Ovary (tissue), 9 donors: ENCODE data around the gene CRB2. TPM values are rescaled to one million over a fixed set of nuclear protein-coding genes. Genes with fewer than 3 reads are reported as not detected.

Experiments
- DNase-seq, 5 donors: peaks; one replicate each; pipeline ENCODE4 v3.0.0-alpha.2; 2019 to 2020
- H3K27ac ChIP-seq, 2 donors: fragments of 200-600 bp; one replicate each; pipeline versions ENCODE4 v1.5.1 to v1.8.0; 2019 to 2022
- H3K27me3 ChIP-seq: fragments of 200-600 bp; one replicate; pipeline ENCODE4 v1.8.0; 2022
- H3K36me3 ChIP-seq: fragments of 200-600 bp; sonication (generic); one replicate; pipeline ENCODE4 v1.5.1; 2019
- H3K4me1 ChIP-seq: one replicate; pipeline ENCODE4 v1.8.1; 2013; ENCODE audit warnings: mild to moderate bottlenecking, moderate library complexity; ENCODE audit not compliant: insufficient read depth
- H3K4me3 ChIP-seq: fragments of 200-600 bp; sonication (generic); one replicate; pipeline ENCODE4 v1.5.1; 2017
- H3K9me3 ChIP-seq, 2 donors: fragments of 200-600 bp in 1 of 2; sonication (generic) in 1 of 2; one replicate each; pipeline versions ENCODE4 v1.5.1 to v1.8.1; 2013 to 2019; ENCODE audit warnings: mild to moderate bottlenecking in 1 of 2, moderate library complexity in 1 of 2
- CTCF ChIP-seq, 3 donors: fragments of 450-650 bp in 2 of 3; fragments of 200-600 bp in 1 of 3; IDR thresholded peaks; one replicate each; pipeline versions ENCODE4 v1.5.1 to v1.8.0; 2016 to 2022; ENCODE audit warnings: antibody characterized with exemption in 3 of 3, mild to moderate bottlenecking in 1 of 3
- EP300 ChIP-seq: sonication (generic); formaldehyde crosslinking; IDR thresholded peaks from one replicate; pipeline ENCODE4 v1.6.1; 2017; ENCODE audit warnings: antibody characterized with exemption
- POLR2A ChIP-seq: fragments of 450-650 bp; IDR thresholded peaks from one replicate; pipeline ENCODE4 v1.6.1; 2017; ENCODE audit warnings: antibody characterized with exemption, mild to moderate bottlenecking, moderate library complexity
- WGBS, 3 donors: extraction: QIAGEN DNeasy Blood & Tissue Kit in 1 of 3; methylation state at CpG; one replicate each; pipeline versions ENCODE4 v1.1.5 to v1.1.7; 2013 to 2017; 5-methylcytosine and 5-hydroxymethylcytosine counted together
- intact Hi-C, 4 donors: fragments of 100-400 bp; cut with DNase I; formaldehyde crosslinking; loops; one replicate each; pipeline versions ENCODE4 v1.11.0 to v1.15.1; 2022 to 2023
- polyA plus RNA-seq, 2 donors: library from polyadenylated mRNA; stranded (reverse); fragments of 200-250 nt in 1 of 2; fragments of 350-450 nt in 1 of 2; fragmentation: Illumina TruSeq in 1 of 2; extraction: RNeasy Lipid Tissue Mini Kit (QIAGEN cat#74804) in 1 of 2; gene quantifications; one replicate each; pipeline ENCODE4 v1.2.3, GENCODE V29; 2013 to 2014
- total RNA-seq, 7 donors: library from RNA; depleted of rRNA in 2 of 7; stranded (reverse); fragments of >200 nt in 2 of 7; fragmentation: NEBNext Ultra II Directional in 3 of 7; extraction: Animal tissue kit (Norgen Biotek cat#: 25700) in 3 of 7; gene quantifications; one replicate each; pipeline versions ENCODE4 v1.1.0 to v1.2.4, GENCODE V29; 2016 to 2023
- donor health status: DM: no; HTN: no; CAD: no; lungs with moderate emphysema.
- donor health status: DM: no; HTN: no; CAD: no.
- donor health status: Bipolar disorder and iron deficiency.
- donor health status: DM: yes; HTN: yes; CAD: no.
- donor health status: DM: no; HTN: no; CAD: no.
- donor health status: DM: yes; HTN: yes; CAD: no.

Gene CRB2
- total and polyA plus RNA-seq, 9 donors, result 0.13 to 20.4 (median 0.48) TPM

GRCh38 chr9:123383512-123384170, 27.6 kb downstream of the CRB2 start:
- H3K27me3 ChIP-seq, result no peaks in the 10 kb centered on the region
- no peak overlapping the region for H3K27ac ChIP-seq
- no peak for TF ChIP-seq CTCF (IDR thresholded peaks at IDR 0.05)
- TF ChIP-seq POLR2A, result no peak
- no peak for TF ChIP-seq EP300
- no peaks in the 10 kb centered on the region for H3K9me3 ChIP-seq
- intact Hi-C loops, result no loop called here
- no peaks in the 10 kb centered on the region for H3K36me3 ChIP-seq
- 85 to 89% (median 88%) methylated on average over 25 to 27 of the region's 27 CpGs for WGBS, 3 donors
- H3K4me3 ChIP-seq, result no peak overlapping the region
- no peak for DNase-seq
- no peaks in the 10 kb centered on the region for H3K4me1 ChIP-seq

GRCh38 chr9:123387686-123388085, 31.7 kb downstream of the CRB2 start:
- Histone ChIP-seq H3K4me1 (no peaks in the 10 kb centered on the region), H3K27ac (no peak overlapping the region), H3K9me3 (no peaks in the 10 kb centered on the region), H3K36me3 (no peaks in the 10 kb centered on the region), H3K4me3 (no peak overlapping the region), H3K27me3 (no peaks in the 10 kb centered on the region)
- TF ChIP-seq CTCF (IDR thresholded peaks at IDR 0.05), result no peak
- no peak for TF ChIP-seq POLR2A
- TF ChIP-seq EP300, result no peak
- intact Hi-C loops, result no loop called here
- no peak for DNase-seq
- 82 to 85% (median 84%) methylated on average over 14 of the region's 14 CpGs for WGBS, 3 donors

GRCh38 chr9:123389070-123389469, 33.1 kb downstream of the CRB2 start:
- TF ChIP-seq EP300 (no peak), POLR2A (no peak), CTCF (IDR thresholded peaks at IDR 0.05) (no peak)
- Histone ChIP-seq H3K4me1 (no peaks in the 10 kb centered on the region), H3K9me3 (no peaks in the 10 kb centered on the region), H3K27me3 (no peaks in the 10 kb centered on the region), H3K4me3 (no peak overlapping the region), H3K36me3 (no peaks in the 10 kb centered on the region), H3K27ac (no peak overlapping the region)
- intact Hi-C loops, result no loop called here
- 73 to 77% (median 75%) methylated on average over 10 of the region's 10 CpGs for WGBS, 3 donors
- DNase-seq, result no peak

GRCh38 chr9:123389698-123390097, 33.7 kb downstream of the CRB2 start:
- no peak overlapping the region for H3K4me3 ChIP-seq

More at GRCh38 chr9:123389698-123390097, 33.7 kb downstream of the CRB2 start:
- Histone ChIP-seq H3K9me3 (no peaks in the 10 kb centered on the region), H3K4me1 (no peaks in the 10 kb centered on the region), H3K36me3 (no peaks in the 10 kb centered on the region), H3K27me3 (no peaks in the 10 kb centered on the region), H3K27ac (no peak overlapping the region)
- no peak for DNase-seq
- WGBS, 3 donors, result 69 to 76% (median 70%) methylated on average over 12 of the region's 12 CpGs
- no peak for TF ChIP-seq EP300
- no peak for TF ChIP-seq POLR2A
- no peak for TF ChIP-seq CTCF (IDR thresholded peaks at IDR 0.05)
- intact Hi-C loops, result no loop called here
